ENCODE data around the gene KLHL3.

DNA sequence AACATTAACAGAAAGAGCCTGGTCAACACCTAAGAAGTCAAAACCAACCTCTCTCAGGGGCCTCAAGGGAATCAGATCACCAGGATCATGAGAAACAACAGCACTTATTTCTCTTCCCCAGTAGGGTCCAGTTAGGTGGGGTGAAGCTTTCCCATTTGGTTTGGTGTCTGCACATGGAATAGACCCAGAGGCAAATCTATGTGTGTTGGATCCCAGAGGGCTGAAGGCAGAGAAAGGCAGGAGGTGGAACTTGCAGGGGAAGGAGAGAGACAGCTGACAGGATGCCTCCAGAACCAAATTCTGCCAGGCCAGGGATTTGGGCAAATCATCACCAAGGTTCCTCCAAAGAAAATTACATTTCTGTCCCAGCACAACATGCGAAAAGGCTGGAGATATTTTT is 132.0 kb downstream of the KLHL3 start:
- TF ChIP-seq, protein P1, sequence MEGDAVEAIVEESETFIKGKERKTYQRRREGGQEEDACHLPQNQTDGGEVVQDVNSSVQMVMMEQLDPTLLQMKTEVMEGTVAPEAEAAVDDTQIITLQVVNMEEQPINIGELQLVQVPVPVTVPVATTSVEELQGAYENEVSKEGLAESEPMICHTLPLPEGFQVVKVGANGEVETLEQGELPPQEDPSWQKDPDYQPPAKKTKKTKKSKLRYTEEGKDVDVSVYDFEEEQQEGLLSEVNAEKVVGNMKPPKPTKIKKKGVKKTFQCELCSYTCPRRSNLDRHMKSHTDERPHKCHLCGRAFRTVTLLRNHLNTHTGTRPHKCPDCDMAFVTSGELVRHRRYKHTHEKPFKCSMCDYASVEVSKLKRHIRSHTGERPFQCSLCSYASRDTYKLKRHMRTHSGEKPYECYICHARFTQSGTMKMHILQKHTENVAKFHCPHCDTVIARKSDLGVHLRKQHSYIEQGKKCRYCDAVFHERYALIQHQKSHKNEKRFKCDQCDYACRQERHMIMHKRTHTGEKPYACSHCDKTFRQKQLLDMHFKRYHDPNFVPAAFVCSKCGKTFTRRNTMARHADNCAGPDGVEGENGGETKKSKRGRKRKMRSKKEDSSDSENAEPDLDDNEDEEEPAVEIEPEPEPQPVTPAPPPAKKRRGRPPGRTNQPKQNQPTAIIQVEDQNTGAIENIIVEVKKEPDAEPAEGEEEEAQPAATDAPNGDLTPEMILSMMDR (IDR thresholded peaks at IDR 0.05): no peak
- no peak for TF ChIP-seq POLR2A (IDR thresholded peaks at IDR 0.05)
